SK-N-SH (cell line): ENCODE results near the gene GFPT2.

ENCODE experiments used
- TF ChIP-seq, protein P1 (sequence below): IDR thresholded peaks from 2 replicates; pipeline ENCODE4 v1.4.0; 2012; ENCODE audit warnings: low read depth
- TF ChIP-seq, protein P2 (sequence below): fragments of 200-600 bp; sonication (generic); IDR thresholded peaks from 2 replicates; pipeline ENCODE4 v1.6.1; 2017; ENCODE audit warnings: antibody characterized with exemption, mild to moderate bottlenecking, moderate library complexity

DNA sequence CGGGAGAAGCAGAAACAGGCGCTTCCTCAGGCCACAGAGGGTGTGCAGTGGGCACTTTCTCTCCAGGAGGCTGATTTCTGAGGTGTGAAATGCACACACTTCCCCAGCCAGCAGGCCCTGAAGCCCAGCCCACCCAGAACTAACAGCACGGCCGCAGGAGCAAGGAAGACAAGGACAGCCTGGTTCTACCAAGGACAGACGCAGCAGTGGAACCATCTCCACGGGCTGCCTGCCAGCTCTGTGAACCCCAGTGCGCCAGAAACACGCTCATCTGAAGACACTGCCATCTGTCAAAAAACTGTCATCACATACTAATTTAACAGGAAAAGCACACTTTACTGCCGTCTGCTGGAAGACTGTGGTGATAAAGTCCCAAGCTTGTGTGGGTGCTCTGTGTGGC, 102.0 kb downstream of the GFPT2 start:
- TF ChIP-seq, protein P1, sequence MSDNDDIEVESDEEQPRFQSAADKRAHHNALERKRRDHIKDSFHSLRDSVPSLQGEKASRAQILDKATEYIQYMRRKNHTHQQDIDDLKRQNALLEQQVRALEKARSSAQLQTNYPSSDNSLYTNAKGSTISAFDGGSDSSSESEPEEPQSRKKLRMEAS = no peak
- TF ChIP-seq, protein P2, sequence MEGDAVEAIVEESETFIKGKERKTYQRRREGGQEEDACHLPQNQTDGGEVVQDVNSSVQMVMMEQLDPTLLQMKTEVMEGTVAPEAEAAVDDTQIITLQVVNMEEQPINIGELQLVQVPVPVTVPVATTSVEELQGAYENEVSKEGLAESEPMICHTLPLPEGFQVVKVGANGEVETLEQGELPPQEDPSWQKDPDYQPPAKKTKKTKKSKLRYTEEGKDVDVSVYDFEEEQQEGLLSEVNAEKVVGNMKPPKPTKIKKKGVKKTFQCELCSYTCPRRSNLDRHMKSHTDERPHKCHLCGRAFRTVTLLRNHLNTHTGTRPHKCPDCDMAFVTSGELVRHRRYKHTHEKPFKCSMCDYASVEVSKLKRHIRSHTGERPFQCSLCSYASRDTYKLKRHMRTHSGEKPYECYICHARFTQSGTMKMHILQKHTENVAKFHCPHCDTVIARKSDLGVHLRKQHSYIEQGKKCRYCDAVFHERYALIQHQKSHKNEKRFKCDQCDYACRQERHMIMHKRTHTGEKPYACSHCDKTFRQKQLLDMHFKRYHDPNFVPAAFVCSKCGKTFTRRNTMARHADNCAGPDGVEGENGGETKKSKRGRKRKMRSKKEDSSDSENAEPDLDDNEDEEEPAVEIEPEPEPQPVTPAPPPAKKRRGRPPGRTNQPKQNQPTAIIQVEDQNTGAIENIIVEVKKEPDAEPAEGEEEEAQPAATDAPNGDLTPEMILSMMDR = no peak
